Stimulated activated naive B cell treated with anti-CD40 and anti-IgM and Interleukin-4, amounts not matched to agents 10 μg/mL and 1 μg/mL and 100 μg/mL, for 72 hours (primary cell): ENCODE results near the gene STARD10.
A peak's percentile ranks its signal among the peaks of the same experiment; 100 is the strongest.

Experiments
- ATAC-seq, 2 donors: fragments of 150-1000 bp; cut with Tn5 transposase; replicated peaks; 2 replicates each; pipeline ENCODE4 v1.10.0; 2021; ENCODE audit warnings: moderate library complexity in 1 of 2
- DNase-seq: peaks from one replicate; pipeline ENCODE4 v3.0.0; 2021
- H3K27ac Mint-ChIP-seq: one replicate; pipeline ENCODE4 v1.8.0; 2022; ENCODE audit warnings: mild to moderate bottlenecking, mixed read lengths
- H3K27me3 Mint-ChIP-seq, 2 donors: one replicate each; pipeline ENCODE4 v1.8.0; 2022; ENCODE audit warnings: mixed read lengths in 2 of 2
- H3K36me3 Mint-ChIP-seq, 2 donors: one replicate each; pipeline ENCODE4 v1.8.0; 2022; ENCODE audit warnings: mixed read lengths in 2 of 2, mild to moderate bottlenecking in 1 of 2
- H3K4me1 Mint-ChIP-seq, 2 donors: one replicate each; pipeline ENCODE4 v1.8.0; 2022; ENCODE audit warnings: mixed read lengths in 2 of 2, mild to moderate bottlenecking in 1 of 2
- H3K4me3 Mint-ChIP-seq, 2 donors: one replicate each; pipeline ENCODE4 v1.8.0; 2022; ENCODE audit warnings: mild to moderate bottlenecking in 2 of 2, mixed read lengths in 2 of 2, moderate library complexity in 1 of 2
- H3K9me3 Mint-ChIP-seq, 2 donors: one replicate each; pipeline ENCODE4 v1.8.0; 2022; ENCODE audit warnings: mixed read lengths in 2 of 2, mild to moderate bottlenecking in 1 of 2

STARD10 gene

DNA sequence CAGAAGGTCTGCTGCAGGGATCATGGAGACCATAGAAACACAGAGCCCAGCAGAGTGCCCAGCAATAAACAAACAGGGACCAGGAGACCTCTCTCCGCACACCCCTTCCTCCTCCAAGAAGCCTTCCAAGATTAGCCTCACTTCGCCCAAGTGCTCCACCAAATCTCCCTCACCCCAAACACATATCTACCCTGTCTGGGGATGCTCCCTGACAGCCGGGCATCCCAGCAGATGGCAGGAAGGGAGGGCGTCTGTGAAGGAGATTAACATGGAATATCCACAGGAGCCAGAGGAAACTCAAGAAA lies 68.2 kb downstream of the STARD10 start:
- no peak overlapping the region for H3K27ac Mint-ChIP-seq
- no peaks in the 10 kb centered on the region for H3K9me3 Mint-ChIP-seq
- no peak overlapping the region for H3K4me3 Mint-ChIP-seq
- H3K27me3 Mint-ChIP-seq: no peaks in the 10 kb centered on the region
- no peak for ATAC-seq
- peaks cover 51 to 82% of the 10 kb centered on the region in 2 donors for H3K4me1 Mint-ChIP-seq
- H3K36me3 Mint-ChIP-seq: peaks cover 33 to 54% of the 10 kb centered on the region in 2 donors
- no peak for DNase-seq

DNA sequence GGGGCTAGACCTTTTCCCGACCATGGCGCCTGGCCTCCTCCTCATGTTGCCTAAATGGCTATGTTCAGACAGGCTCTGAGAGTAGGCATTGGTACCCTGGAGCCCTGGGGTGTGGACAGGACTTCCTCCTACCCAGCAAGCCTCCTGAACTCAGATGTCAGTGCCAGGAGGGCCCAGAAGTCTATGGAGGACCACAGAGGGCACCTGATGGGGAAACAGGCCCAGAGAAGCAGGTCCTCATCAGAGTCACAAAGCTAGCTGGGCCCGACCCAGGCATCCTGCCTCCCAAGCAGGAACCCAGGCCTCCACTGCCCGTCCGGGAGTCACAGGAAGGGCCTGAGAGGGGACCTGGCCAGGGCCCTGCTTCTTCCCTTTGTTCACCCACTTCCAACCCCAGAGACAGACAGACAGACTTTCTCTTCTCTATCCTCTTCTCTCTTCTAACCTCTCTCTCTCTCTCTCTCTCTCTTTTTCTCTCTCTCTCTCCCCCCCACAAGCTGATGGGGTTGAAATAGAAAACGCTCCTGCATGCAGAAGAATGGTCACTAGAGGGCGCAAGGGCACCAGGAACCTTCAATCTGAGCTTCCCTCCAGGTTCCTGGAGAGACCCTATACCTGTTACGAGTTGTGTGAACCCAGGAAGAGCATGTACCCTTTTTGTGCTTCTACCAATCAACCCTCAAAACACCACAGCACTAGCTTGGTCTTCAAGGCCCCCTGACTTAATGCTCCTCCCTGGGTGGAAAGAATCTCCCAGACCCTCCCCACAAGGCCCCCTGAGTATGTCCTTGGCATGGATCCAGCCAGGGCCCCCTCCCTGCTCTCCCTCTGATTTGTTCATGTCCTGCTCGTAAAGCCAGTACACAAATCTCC lies 68.8 kb downstream of the STARD10 start:
- no peaks in the 10 kb centered on the region for H3K27me3 Mint-ChIP-seq
- peaks cover 55 to 82% of the 10 kb centered on the region in 2 donors for H3K4me1 Mint-ChIP-seq
- no peak overlapping the region for H3K4me3 Mint-ChIP-seq
- peak overlapping the region; percentile 9 for H3K27ac Mint-ChIP-seq
- DNase-seq: peak; percentile 71
- peaks cover 36 to 54% of the 10 kb centered on the region in 2 donors for H3K36me3 Mint-ChIP-seq
- H3K9me3 Mint-ChIP-seq: no peaks in the 10 kb centered on the region
- peak; percentile 42 for ATAC-seq

DNA sequence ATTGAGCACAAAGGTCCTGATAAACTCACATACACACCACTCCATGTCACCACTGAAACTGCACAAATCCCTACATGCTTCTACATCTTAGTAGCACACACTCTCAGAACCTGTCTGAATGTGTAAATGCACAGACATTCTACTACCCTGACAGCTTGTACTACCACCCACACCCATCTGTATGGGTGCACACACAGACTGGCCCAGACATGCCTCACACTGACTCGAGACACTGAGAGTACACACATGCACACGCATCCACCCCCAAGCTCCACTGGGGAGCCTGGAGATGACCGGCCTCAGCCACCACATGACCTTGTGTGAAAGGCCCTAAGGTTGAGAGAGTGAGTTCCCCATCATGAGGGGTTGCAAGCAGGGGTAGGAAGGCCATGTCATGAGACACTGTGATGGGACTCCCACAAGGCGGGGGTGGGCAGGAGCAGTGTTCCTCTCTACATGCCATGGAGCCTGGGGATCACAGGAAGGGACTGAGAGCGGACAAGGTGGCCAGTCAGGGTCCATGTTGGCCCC lies 69.8 kb downstream of the STARD10 start:
- peak overlapping the region; percentile 42 for H3K27ac Mint-ChIP-seq
- peaks cover 59 to 84% of the 10 kb centered on the region in 2 donors for H3K4me1 Mint-ChIP-seq
- DNase-seq (no peak), ATAC-seq (no peak)
- H3K36me3 Mint-ChIP-seq: peaks cover 36 to 60% of the 10 kb centered on the region in 2 donors
- no peaks in the 10 kb centered on the region for H3K9me3 Mint-ChIP-seq
- no peak overlapping the region for H3K4me3 Mint-ChIP-seq
- H3K27me3 Mint-ChIP-seq: no peaks in the 10 kb centered on the region

DNA sequence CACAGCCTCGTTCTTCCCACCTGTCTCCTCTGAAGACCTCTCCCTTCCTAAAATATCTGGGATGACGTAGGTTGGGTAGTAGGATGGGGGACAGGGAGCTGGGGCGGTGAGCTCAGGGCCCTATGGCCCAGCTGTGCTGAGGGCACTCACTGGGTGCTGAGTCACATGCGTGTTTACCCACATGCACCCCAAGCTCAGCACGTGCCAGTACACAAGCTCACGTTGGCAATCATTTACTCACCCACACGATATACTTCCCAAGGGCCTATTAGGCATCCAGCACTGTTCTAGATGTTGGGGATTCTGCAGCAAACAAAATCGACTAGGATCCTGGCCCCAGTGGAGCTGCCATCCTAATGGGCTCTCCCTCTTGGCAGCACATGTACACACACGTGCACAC lies 70.3 kb downstream of the STARD10 start:
- ATAC-seq (no peak), DNase-seq (no peak)
- Mint-ChIP-seq H3K4me1 (peaks cover 65 to 84% of the 10 kb centered on the region in 2 donors), H3K27me3 (no peaks in the 10 kb centered on the region), H3K4me3 (no peak overlapping the region), H3K27ac (peak overlapping the region; percentile 52), H3K36me3 (peaks cover 41 to 61% of the 10 kb centered on the region in 2 donors), H3K9me3 (no peaks in the 10 kb centered on the region)

DNA sequence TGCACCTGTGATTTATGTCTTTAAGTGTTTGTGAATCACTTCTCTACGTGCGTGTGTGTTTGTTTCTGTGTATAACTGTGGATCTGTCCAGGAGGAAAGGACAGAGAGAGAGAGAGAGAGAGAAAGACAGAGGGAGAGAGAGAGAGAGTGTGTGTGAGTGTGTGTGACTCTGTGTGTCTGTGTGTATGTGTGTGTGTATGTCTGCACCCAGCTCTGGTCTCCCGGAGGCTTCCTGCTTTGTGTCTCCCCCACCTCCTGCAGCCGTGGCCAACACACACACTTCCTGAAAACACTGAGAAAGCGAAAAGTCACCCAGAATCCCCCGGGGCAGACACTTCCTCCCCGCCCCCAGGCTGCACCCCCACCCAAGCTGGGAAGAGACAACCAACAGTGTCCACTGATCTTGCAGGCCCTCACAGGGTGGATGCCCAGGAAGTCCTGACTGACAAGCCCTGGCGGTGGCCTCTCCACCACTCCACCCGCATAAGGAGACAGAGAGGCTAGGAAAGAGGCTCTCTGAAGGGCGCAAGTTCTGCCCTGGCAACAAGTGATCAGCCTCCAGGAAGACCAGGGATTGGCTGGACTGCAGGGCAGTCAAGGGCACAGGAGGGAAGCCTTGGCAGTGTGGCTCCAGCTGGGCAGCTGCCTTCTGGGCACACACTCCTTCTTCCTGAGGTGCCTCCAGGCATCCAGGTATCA lies 71.6 kb downstream of the STARD10 start:
- Mint-ChIP-seq H3K27me3 (no peaks in the 10 kb centered on the region), H3K4me3 (peak overlapping the region; percentile 89 to 92), H3K36me3 (peaks cover 36 to 61% of the 10 kb centered on the region in 2 donors), H3K27ac (peak overlapping the region; percentile 88), H3K4me1 (peaks cover 69 to 84% of the 10 kb centered on the region in 2 donors), H3K9me3 (no peaks in the 10 kb centered on the region)
- DNase-seq (peak; percentile 81), ATAC-seq (peak; percentile 83 to 84)

DNA sequence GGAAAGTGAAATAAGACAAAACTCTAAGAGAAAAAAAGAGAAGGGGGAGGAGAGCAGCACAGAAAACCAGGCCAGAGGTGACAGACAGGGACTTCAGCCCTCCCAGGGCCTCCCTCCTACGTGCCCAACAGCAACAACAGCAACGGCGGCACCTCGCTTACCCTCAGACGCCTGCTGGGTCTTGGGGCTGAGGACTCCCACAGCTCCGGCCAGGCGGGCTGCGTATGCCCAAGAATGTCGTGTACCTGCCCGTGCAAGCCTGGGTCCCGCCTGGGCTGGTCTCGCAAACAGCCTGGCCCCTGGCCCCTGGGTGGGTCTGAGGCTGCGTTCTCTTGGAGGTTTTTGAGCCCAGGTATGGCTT lies 72.2 kb downstream of the STARD10 start:
- Mint-ChIP-seq H3K4me1 (peaks cover 70 to 87% of the 10 kb centered on the region in 2 donors), H3K36me3 (peaks cover 36 to 60% of the 10 kb centered on the region in 2 donors), H3K27ac (peak overlapping the region; percentile 88), H3K27me3 (no peaks in the 10 kb centered on the region), H3K9me3 (no peaks in the 10 kb centered on the region), H3K4me3 (peak overlapping the region; percentile 89 to 92)
- DNase-seq (no peak), ATAC-seq (peak; percentile 20 to 22)

DNA sequence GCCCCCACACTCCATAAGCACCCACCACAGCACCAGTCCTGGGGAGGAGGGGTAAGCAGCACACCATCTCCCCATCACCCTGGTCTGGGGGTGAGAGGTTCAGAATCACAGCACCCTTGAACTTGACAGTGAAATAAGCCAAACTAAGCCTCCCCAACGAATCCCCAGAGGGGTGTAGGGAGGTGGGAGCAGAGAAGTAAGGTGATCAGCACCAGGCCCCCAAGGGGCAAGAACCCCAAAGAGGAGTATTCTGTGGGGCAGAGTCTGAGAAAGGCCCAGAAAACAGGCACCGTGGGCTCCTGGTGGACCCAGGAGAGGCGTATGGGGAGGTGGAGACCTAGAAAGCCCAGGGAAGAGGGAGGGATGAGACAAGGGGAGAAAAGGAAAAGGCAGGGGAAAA lies 72.6 kb downstream of the STARD10 start:
- Mint-ChIP-seq H3K27ac (peak overlapping the region; percentile 88), H3K36me3 (peaks cover 36 to 59% of the 10 kb centered on the region in 2 donors), H3K27me3 (no peaks in the 10 kb centered on the region), H3K9me3 (no peaks in the 10 kb centered on the region), H3K4me3 (peak overlapping the region; percentile 89 to 92), H3K4me1 (peaks cover 67 to 90% of the 10 kb centered on the region in 2 donors)
- no peak for DNase-seq
- no peak for ATAC-seq

DNA sequence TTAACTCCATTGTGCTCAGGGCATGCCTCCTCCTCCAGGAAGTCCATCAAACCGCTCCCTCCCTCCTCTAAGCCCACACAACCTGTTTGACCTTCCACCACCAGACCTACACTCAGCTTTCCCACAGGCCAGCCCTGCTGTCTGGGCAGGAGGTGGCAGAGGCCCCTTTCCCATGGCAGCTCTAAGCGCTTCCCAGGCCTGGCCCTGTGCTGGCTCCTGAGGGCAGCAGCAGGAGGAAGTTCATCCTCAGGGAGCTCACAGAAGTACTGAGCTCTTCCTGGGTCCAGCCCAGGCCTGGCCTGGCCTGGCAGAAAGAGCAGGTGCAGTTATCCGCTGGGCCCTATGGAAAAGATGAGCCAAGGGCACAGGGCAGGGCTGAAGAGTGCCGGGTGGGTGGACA lies 73.1 kb downstream of the STARD10 start:
- Mint-ChIP-seq H3K27ac (peak overlapping the region; percentile 88), H3K9me3 (no peaks in the 10 kb centered on the region), H3K4me3 (peak overlapping the region; percentile 89 to 92), H3K36me3 (peaks cover 37 to 61% of the 10 kb centered on the region in 2 donors), H3K4me1 (peaks cover 68 to 90% of the 10 kb centered on the region in 2 donors), H3K27me3 (no peaks in the 10 kb centered on the region)
- ATAC-seq (no peak), DNase-seq (no peak)

DNA sequence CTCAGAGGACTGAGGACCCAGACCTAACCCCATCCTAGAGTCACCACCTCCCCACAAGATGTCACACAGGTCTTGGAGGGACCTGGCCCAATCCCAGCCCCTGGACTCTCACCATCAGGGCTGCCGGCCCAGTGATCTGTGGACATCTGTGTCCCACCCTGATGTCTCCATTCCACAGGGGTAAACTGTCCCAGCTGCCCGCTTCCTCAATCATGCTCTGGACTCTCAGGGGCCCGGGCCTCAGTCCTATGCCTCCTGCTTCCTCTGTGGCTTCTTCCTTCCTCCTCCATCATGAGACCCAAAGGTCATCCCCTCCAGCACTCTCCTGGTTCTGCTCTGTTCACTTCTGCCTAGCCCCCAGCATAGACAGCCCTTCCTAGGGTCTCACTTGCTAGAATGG lies 73.8 kb downstream of the STARD10 start:
- peaks cover 65 to 88% of the 10 kb centered on the region in 2 donors for H3K4me1 Mint-ChIP-seq
- peak overlapping the region; percentile 88 for H3K27ac Mint-ChIP-seq
- peak overlapping the region; percentile 89 to 92 for H3K4me3 Mint-ChIP-seq
- ATAC-seq (no peak), DNase-seq (no peak)
- peaks cover 35 to 64% of the 10 kb centered on the region in 2 donors for H3K36me3 Mint-ChIP-seq
- H3K9me3 Mint-ChIP-seq: no peaks in the 10 kb centered on the region
- no peaks in the 10 kb centered on the region for H3K27me3 Mint-ChIP-seq

DNA sequence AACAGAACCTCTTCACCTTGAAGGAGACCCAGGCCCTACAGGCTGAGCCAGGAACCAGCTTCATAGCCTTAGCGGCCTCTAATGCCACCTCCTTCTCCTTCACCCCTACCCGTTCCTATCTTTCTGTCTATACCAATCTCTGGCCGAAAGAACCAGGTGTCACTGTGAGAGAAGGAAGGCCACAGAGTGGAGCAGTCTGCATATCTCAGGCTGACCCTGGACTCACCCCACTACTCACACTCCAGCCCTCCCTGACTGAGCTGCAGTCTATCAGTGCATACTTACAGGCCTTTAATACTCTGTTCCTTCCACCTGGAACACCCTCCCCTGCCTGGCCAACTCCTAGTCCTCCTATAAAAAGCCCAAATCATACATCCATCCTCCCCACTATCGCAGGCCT lies 74.3 kb downstream of the STARD10 start:
- Mint-ChIP-seq H3K27ac (peak overlapping the region; percentile 88), H3K36me3 (peaks cover 38 to 68% of the 10 kb centered on the region in 2 donors), H3K9me3 (no peaks in the 10 kb centered on the region), H3K4me1 (peaks cover 69 to 89% of the 10 kb centered on the region in 2 donors), H3K27me3 (no peaks in the 10 kb centered on the region), H3K4me3 (peak overlapping the region; percentile 89 to 92)
- ATAC-seq: no peak
- DNase-seq: no peak

DNA sequence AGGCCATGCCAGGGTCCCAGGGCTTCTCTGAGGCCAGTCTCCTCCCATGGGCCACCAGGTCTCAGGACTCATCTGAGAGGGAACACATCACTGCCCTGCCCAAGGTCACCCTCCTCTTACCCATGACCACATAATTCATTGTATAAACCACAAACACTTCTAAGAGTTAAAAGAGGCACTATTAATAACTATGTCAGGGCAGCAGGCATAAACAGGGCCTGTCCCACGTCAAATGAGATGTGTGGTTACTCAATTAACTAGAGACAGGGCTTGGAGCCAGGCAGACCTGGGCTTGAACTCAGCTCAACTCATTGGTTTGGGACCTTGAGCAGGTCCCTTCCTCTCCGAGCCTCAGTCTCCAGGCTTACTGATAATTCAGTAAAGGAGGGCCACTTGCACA lies 74.7 kb downstream of the STARD10 start:
- H3K27me3 Mint-ChIP-seq: no peaks in the 10 kb centered on the region
- H3K4me1 Mint-ChIP-seq: peaks cover 71 to 89% of the 10 kb centered on the region in 2 donors
- peak overlapping the region; percentile 88 for H3K27ac Mint-ChIP-seq
- no peaks in the 10 kb centered on the region for H3K9me3 Mint-ChIP-seq
- ATAC-seq: peak; percentile 71 to 74
- DNase-seq: peak; percentile 28
- H3K4me3 Mint-ChIP-seq: peak overlapping the region; percentile 89 to 92
- peaks cover 41 to 71% of the 10 kb centered on the region in 2 donors for H3K36me3 Mint-ChIP-seq

DNA sequence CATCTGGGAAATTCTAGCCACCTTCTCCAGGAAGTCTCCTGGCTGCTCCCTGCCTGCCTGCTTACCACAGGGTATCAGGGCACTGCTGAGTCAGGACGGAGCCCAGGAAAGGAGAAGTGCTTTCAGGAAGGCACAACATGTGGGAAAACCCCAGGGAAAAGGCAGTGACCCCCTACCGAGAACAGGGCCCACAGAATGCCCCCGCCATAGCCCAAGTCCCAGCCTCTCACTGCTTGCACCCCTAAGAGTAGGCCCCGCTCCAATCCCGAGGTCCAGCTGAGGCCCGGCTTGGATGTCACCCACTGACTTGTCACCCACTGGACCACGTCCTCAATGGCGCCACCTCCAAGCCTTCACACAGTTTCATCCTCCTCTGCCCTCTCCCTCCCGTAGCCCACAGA lies 75.7 kb downstream of the STARD10 start:
- Mint-ChIP-seq H3K27me3 (no peaks in the 10 kb centered on the region), H3K9me3 (no peaks in the 10 kb centered on the region), H3K27ac (peak overlapping the region; percentile 88), H3K4me1 (peaks cover 66 to 91% of the 10 kb centered on the region in 2 donors), H3K36me3 (peaks cover 41 to 66% of the 10 kb centered on the region in 2 donors), H3K4me3 (peak overlapping the region; percentile 63 to 92)
- DNase-seq (no peak), ATAC-seq (no peak)

DNA sequence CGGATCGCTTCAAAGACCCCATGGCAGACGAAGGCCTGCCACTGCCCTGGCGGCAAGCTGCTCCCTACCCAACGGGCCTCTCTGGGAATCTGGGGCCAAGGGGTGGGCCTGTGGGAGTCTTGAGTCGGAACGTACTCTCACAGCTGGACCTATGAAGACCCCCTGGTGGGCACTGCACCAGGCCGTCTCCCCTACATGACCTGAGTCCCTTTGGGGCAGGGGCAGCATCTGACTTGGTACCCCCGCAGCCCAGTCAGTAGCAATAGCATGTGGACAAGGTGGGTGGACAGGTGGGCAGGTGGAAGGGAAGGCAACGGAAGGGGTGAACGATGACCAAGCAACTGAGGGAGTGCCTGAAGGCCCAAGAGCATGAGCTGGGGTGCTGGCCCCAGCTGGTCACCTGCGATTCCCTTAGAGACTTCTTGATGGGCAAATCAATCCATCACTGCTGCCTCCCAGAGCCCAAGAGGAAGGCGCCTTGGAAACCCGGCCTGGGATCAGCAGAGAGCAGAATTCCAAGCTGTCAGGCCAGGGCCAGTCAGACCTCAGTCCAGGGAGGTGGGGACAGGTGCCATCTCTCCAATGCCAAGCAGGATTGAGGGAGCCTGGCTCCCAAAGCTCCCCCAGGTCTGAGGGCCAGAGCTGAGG lies 76.9 kb downstream of the STARD10 start:
- ATAC-seq (no peak), DNase-seq (no peak)
- Mint-ChIP-seq H3K4me1 (peaks cover 65 to 90% of the 10 kb centered on the region in 2 donors), H3K27me3 (no peaks in the 10 kb centered on the region), H3K4me3 (no peak overlapping the region), H3K27ac (no peak overlapping the region), H3K9me3 (no peaks in the 10 kb centered on the region), H3K36me3 (peaks cover 47 to 68% of the 10 kb centered on the region in 2 donors)

DNA sequence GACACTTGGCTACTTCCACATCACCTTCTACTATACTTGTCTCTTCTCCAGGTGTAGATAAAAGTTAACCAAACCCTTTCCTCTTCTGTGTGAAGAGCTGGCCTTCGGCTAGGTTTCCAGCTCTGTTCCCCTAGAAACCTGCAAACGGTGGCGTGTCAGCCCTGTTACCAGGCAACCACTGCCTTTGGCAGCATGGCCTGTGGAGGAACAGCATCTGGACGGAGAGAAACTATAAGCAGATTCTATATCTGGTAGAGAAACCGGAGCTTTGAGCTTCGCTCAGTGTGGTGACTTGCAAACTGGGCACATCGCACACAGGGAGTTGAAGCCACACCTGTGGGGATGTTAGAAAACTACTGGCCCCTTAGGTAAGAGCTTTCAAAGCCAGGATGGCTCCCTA lies 77.6 kb downstream of the STARD10 start:
- no peaks in the 10 kb centered on the region for H3K27me3 Mint-ChIP-seq
- no peak for DNase-seq
- no peak overlapping the region for H3K4me3 Mint-ChIP-seq
- H3K27ac Mint-ChIP-seq: no peak overlapping the region
- ATAC-seq: no peak
- peaks cover 41 to 63% of the 10 kb centered on the region in 2 donors for H3K36me3 Mint-ChIP-seq
- peaks cover 60 to 87% of the 10 kb centered on the region in 2 donors for H3K4me1 Mint-ChIP-seq
- no peaks in the 10 kb centered on the region for H3K9me3 Mint-ChIP-seq
